Effector memory CD8-positive, alpha-beta T cell (primary cell): ENCODE data around the gene DCLK2.
A peak's percentile ranks its signal among the peaks of the same experiment; 100 is the strongest.

ENCODE experiments used
- ATAC-seq: fragments of 150-1000 bp; cut with Tn5 transposase; replicated peaks from 2 replicates; pipeline ENCODE4 v1.10.0; 2021; ENCODE audit warnings: mild to moderate bottlenecking, moderate library complexity
- DNase-seq, 3 experiments: peaks; one replicate each; pipeline ENCODE4 v3.0.0; 2021
- H3K27ac Mint-ChIP-seq, 2 donors: one replicate each; pipeline ENCODE4 v1.8.0; 2022; ENCODE audit warnings: mild to moderate bottlenecking in 2 of 2, mixed read lengths in 2 of 2, moderate library complexity in 2 of 2
- H3K27me3 Mint-ChIP-seq, 2 donors: one replicate each; pipeline ENCODE4 v1.8.0; 2022; ENCODE audit warnings: mixed read lengths in 2 of 2
- H3K36me3 Mint-ChIP-seq: one replicate; pipeline ENCODE4 v1.8.0; 2022; ENCODE audit warnings: mild to moderate bottlenecking, moderate library complexity, mixed read lengths; ENCODE audit not compliant: insufficient read depth
- H3K4me1 Mint-ChIP-seq, 2 donors: one replicate each; pipeline ENCODE4 v1.8.0; 2022; ENCODE audit warnings: low read depth in 2 of 2, mixed read lengths in 2 of 2
- H3K4me3 Mint-ChIP-seq, 2 donors: one replicate each; pipeline ENCODE4 v1.8.0; 2022; ENCODE audit warnings: mild to moderate bottlenecking in 2 of 2, mixed read lengths in 2 of 2, moderate library complexity in 2 of 2
- H3K9me3 Mint-ChIP-seq, 2 donors: one replicate each; pipeline ENCODE4 v1.8.0; 2022; ENCODE audit warnings: mixed read lengths in 2 of 2

Gene DCLK2

GRCh38 chr4:150114641-150115040 lies 36.4 kb downstream of the DCLK2 start:
- Mint-ChIP-seq H3K27me3 (peaks cover 0 to 31% of the 10 kb centered on the region in 2 donors), H3K4me1 (no peaks in the 10 kb centered on the region), H3K4me3 (no peak overlapping the region), H3K36me3 (no peaks in the 10 kb centered on the region), H3K9me3 (peaks cover 4 to 12% of the 10 kb centered on the region in 2 donors), H3K27ac (no peak overlapping the region)
- ATAC-seq (no peak), DNase-seq (no peak)

- Mint-ChIP-seq H3K27me3 (peaks cover 0 to 31% of the 10 kb centered on the region in 2 donors), H3K9me3 (peaks cover 4 to 12% of the 10 kb centered on the region in 2 donors), H3K4me3 (no peak overlapping the region), H3K4me1 (no peaks in the 10 kb centered on the region), H3K27ac (no peak overlapping the region), H3K36me3 (no peaks in the 10 kb centered on the region)
- no peak for DNase-seq
- ATAC-seq = no peak
These were observed 37.6 kb downstream of the DCLK2 start for GRCh38 chr4:150115851-150116250.

GRCh38 chr4:150116506-150116905 lies 38.3 kb downstream of the DCLK2 start:
- Mint-ChIP-seq H3K9me3 (peaks cover 4 to 12% of the 10 kb centered on the region in 2 donors), H3K4me3 (no peak overlapping the region), H3K27ac (no peak overlapping the region), H3K27me3 (peaks cover 0 to 31% of the 10 kb centered on the region in 2 donors), H3K4me1 (no peaks in the 10 kb centered on the region), H3K36me3 (no peaks in the 10 kb centered on the region)
- DNase-seq (no peak), ATAC-seq (no peak)

GRCh38 chr4:150117094-150117493 lies 38.8 kb downstream of the DCLK2 start:
- peaks cover 4 to 12% of the 10 kb centered on the region in 2 donors for H3K9me3 Mint-ChIP-seq
- DNase-seq (no peak), ATAC-seq (no peak)
- peaks cover 0 to 31% of the 10 kb centered on the region in 2 donors for H3K27me3 Mint-ChIP-seq
- H3K36me3 Mint-ChIP-seq = no peaks in the 10 kb centered on the region
- H3K27ac Mint-ChIP-seq = no peak overlapping the region
- no peak overlapping the region for H3K4me3 Mint-ChIP-seq
- no peaks in the 10 kb centered on the region for H3K4me1 Mint-ChIP-seq

GRCh38 chr4:150117629-150118028 lies 39.4 kb downstream of the DCLK2 start:
- no peak for DNase-seq
- Mint-ChIP-seq H3K4me1 (no peaks in the 10 kb centered on the region), H3K27me3 (peaks cover 0 to 31% of the 10 kb centered on the region in 2 donors), H3K9me3 (peaks cover 4 to 12% of the 10 kb centered on the region in 2 donors), H3K4me3 (no peak overlapping the region), H3K27ac (no peak overlapping the region), H3K36me3 (no peaks in the 10 kb centered on the region)
- ATAC-seq = no peak

GRCh38 chr4:150119492-150119891 lies 41.2 kb downstream of the DCLK2 start:
- H3K9me3 Mint-ChIP-seq = peaks cover 3 to 5% of the 10 kb centered on the region in 2 donors
- H3K4me1 Mint-ChIP-seq = no peaks in the 10 kb centered on the region
- no peak for DNase-seq
- H3K27me3 Mint-ChIP-seq = peaks cover 0 to 25% of the 10 kb centered on the region in 2 donors
- no peak for ATAC-seq
- H3K4me3 Mint-ChIP-seq = no peak overlapping the region
- no peaks in the 10 kb centered on the region for H3K36me3 Mint-ChIP-seq
- H3K27ac Mint-ChIP-seq = no peak overlapping the region

- no peak overlapping the region for H3K27ac Mint-ChIP-seq
- H3K36me3 Mint-ChIP-seq = no peaks in the 10 kb centered on the region
- no peak overlapping the region for H3K4me3 Mint-ChIP-seq
- DNase-seq (no peak), ATAC-seq (no peak)
- peaks cover 0 to under 1% of the 10 kb centered on the region in 2 donors for H3K27me3 Mint-ChIP-seq
- H3K4me1 Mint-ChIP-seq = no peaks in the 10 kb centered on the region
- H3K9me3 Mint-ChIP-seq = no peaks in the 10 kb centered on the region
These were observed 44.8 kb downstream of the DCLK2 start for GRCh38 chr4:150123087-150123486.

GRCh38 chr4:150123796-150124677 lies 45.8 kb downstream of the DCLK2 start:
- H3K36me3 Mint-ChIP-seq = no peaks in the 10 kb centered on the region
- H3K4me1 Mint-ChIP-seq = no peaks in the 10 kb centered on the region
- no peak overlapping the region for H3K4me3 Mint-ChIP-seq
- no peak for DNase-seq
- H3K9me3 Mint-ChIP-seq = no peaks in the 10 kb centered on the region
- H3K27ac Mint-ChIP-seq = no peak overlapping the region
- H3K27me3 Mint-ChIP-seq = no peaks in the 10 kb centered on the region
- no peak for ATAC-seq

- Mint-ChIP-seq H3K4me3 (no peak overlapping the region), H3K36me3 (no peaks in the 10 kb centered on the region), H3K9me3 (no peaks in the 10 kb centered on the region), H3K27ac (no peak overlapping the region), H3K27me3 (peaks cover 0 to 5% of the 10 kb centered on the region in 2 donors), H3K4me1 (no peaks in the 10 kb centered on the region)
- DNase-seq (no peak), ATAC-seq (peak; percentile 22)
These were observed 48.1 kb downstream of the DCLK2 start for GRCh38 chr4:150126201-150126863.

GRCh38 chr4:150126864-150127203 lies 48.6 kb downstream of the DCLK2 start:
- Mint-ChIP-seq H3K9me3 (no peaks in the 10 kb centered on the region), H3K36me3 (no peaks in the 10 kb centered on the region), H3K27me3 (peaks cover 0 to 5% of the 10 kb centered on the region in 2 donors), H3K4me3 (no peak overlapping the region), H3K27ac (no peak overlapping the region), H3K4me1 (no peaks in the 10 kb centered on the region)
- DNase-seq (no peak), ATAC-seq (no peak)

- Mint-ChIP-seq H3K36me3 (no peaks in the 10 kb centered on the region), H3K27ac (no peak overlapping the region), H3K9me3 (no peaks in the 10 kb centered on the region), H3K4me1 (no peaks in the 10 kb centered on the region), H3K27me3 (peaks cover 1 to 6% of the 10 kb centered on the region in 2 donors), H3K4me3 (no peak overlapping the region)
- ATAC-seq = no peak
- no peak for DNase-seq
These were observed 49.5 kb downstream of the DCLK2 start for GRCh38 chr4:150127757-150128156.

GRCh38 chr4:150130933-150131332 lies 52.7 kb downstream of the DCLK2 start:
- DNase-seq (no peak), ATAC-seq (no peak)
- H3K36me3 Mint-ChIP-seq = peaks cover 2% of the 10 kb centered on the region
- no peak overlapping the region for H3K4me3 Mint-ChIP-seq
- no peaks in the 10 kb centered on the region for H3K9me3 Mint-ChIP-seq
- H3K27ac Mint-ChIP-seq = no peak overlapping the region
- H3K27me3 Mint-ChIP-seq = peaks cover 10 to 12% of the 10 kb centered on the region in 2 donors
- no peaks in the 10 kb centered on the region for H3K4me1 Mint-ChIP-seq

- ATAC-seq (no peak), DNase-seq (no peak)
- no peak overlapping the region for H3K4me3 Mint-ChIP-seq
- H3K27me3 Mint-ChIP-seq = peaks cover 10 to 12% of the 10 kb centered on the region in 2 donors
- no peaks in the 10 kb centered on the region for H3K9me3 Mint-ChIP-seq
- peaks cover 2% of the 10 kb centered on the region for H3K36me3 Mint-ChIP-seq
- H3K27ac Mint-ChIP-seq = no peak overlapping the region
- H3K4me1 Mint-ChIP-seq = no peaks in the 10 kb centered on the region
These were observed 53.5 kb downstream of the DCLK2 start for GRCh38 chr4:150131581-150132228.
